ENCODE data around the gene CAMLG. TPM values are rescaled to one million over a fixed set of nuclear protein-coding genes. Genes with fewer than 3 reads are reported as not detected.

The CAMLG gene
- polyA plus RNA-seq, 1 donor (not counting 4 experiments of a cell fraction or from before 2014, with no cell fraction given), result 19.9 TPM

- dilution Hi-C loops (cut with MboI; ENCODE audit: extremely low pct_ligation_motif_present, low sequenced_read_pairs), result no loop called here
- no peaks in the 10 kb centered on the region for H3K9me3 ChIP-seq (ENCODE audit: control insufficient read depth, low read depth, low read length)
- no peaks in the 10 kb centered on the region for H3K9me1 ChIP-seq (ENCODE audit: control insufficient read depth, extremely low read depth, insufficient read depth, low read length)
- no peaks in the 10 kb centered on the region for H3K4me1 ChIP-seq (ENCODE audit: control insufficient read depth, extremely low read depth, insufficient read depth, low read length)
- H3K79me2 ChIP-seq (ENCODE audit: control insufficient read depth, insufficient read depth, low read length), result peaks cover 2% of the 10 kb centered on the region
- no peak overlapping the region for H3K9ac ChIP-seq (ENCODE audit: control insufficient read depth, extremely low read depth, insufficient read depth, low read length)
- peaks cover 12% of the 10 kb centered on the region in 2 experiments for H3K36me3 ChIP-seq (ENCODE audit: control insufficient read depth in 2 of 2, extremely low read depth in 1 of 2, insufficient read depth in 2 of 2, low read length in 2 of 2)
- TF ChIP-seq CTCF (optimal IDR thresholded peaks at IDR 0.05 in 1 of 3, IDR thresholded peaks at IDR 0.05 in 1 of 3, conservative IDR thresholded peaks at IDR 0.05 in 1 of 3; ENCODE audit: extremely low read depth in 1 of 3, insufficient read depth in 2 of 3, low read length in 3 of 3) (no peak), EZH2 (IDR thresholded peaks at IDR 0.05; ENCODE audit: low read length) (no peak)
- FAIRE-seq (no peak), DNase-seq (ENCODE audit: low read depth, low spot score) (no peak)
- H3K4me3 ChIP-seq (ENCODE audit: control insufficient read depth in 2 of 3, extremely low read depth in 1 of 3, insufficient read depth in 2 of 3, low read depth in 1 of 3, low read length in 3 of 3), result no peak overlapping the region
- H4K20me1 ChIP-seq (ENCODE audit: control insufficient read depth, extremely low read depth, insufficient read depth, low read length), result no peaks in the 10 kb centered on the region
- no peaks in the 10 kb centered on the region for H3K27me3 ChIP-seq (ENCODE audit: control insufficient read depth, extremely low read depth, insufficient read depth, low read length)
- H2AFZ ChIP-seq (ENCODE audit: control insufficient read depth, low read length), result no peak overlapping the region
- H3K4me2 ChIP-seq (ENCODE audit: control insufficient read depth, extremely low read depth, insufficient read depth, low read depth, low read length), result no peak overlapping the region
- no peak overlapping the region for H3K27ac ChIP-seq (ENCODE audit: control insufficient read depth, insufficient read depth, low read length)
Measured at GRCh38 chr5:134769206-134769605, 30.9 kb downstream of the CAMLG start.

GRCh38 chr5:134772461-134773125, 34.2 kb downstream of the CAMLG start:
- no peak for FAIRE-seq
- TF ChIP-seq EZH2 (IDR thresholded peaks at IDR 0.05; ENCODE audit: low read length) (no peak), CTCF (optimal IDR thresholded peaks at IDR 0.05 in 1 of 3, IDR thresholded peaks at IDR 0.05 in 1 of 3, conservative IDR thresholded peaks at IDR 0.05 in 1 of 3; ENCODE audit: extremely low read depth in 1 of 3, insufficient read depth in 2 of 3, low read length in 3 of 3) (no peak)
- Histone ChIP-seq H3K79me2 (ENCODE audit: control insufficient read depth, insufficient read depth, low read length) (no peaks in the 10 kb centered on the region), H3K4me1 (ENCODE audit: control insufficient read depth, extremely low read depth, insufficient read depth, low read length) (no peaks in the 10 kb centered on the region), H3K9ac (ENCODE audit: control insufficient read depth, extremely low read depth, insufficient read depth, low read length) (no peak overlapping the region), H3K27ac (ENCODE audit: control insufficient read depth, insufficient read depth, low read length) (no peak overlapping the region), H3K36me3 (ENCODE audit: control insufficient read depth in 2 of 2, extremely low read depth in 1 of 2, insufficient read depth in 2 of 2, low read length in 2 of 2) (peaks cover 8 to 11% of the 10 kb centered on the region in 2 experiments), H4K20me1 (ENCODE audit: control insufficient read depth, extremely low read depth, insufficient read depth, low read length) (no peaks in the 10 kb centered on the region), H3K4me2 (ENCODE audit: control insufficient read depth, extremely low read depth, insufficient read depth, low read depth, low read length) (no peak overlapping the region), H2AFZ (ENCODE audit: control insufficient read depth, low read length) (no peak overlapping the region), H3K27me3 (ENCODE audit: control insufficient read depth, extremely low read depth, insufficient read depth, low read length) (no peaks in the 10 kb centered on the region), H3K9me1 (ENCODE audit: control insufficient read depth, extremely low read depth, insufficient read depth, low read length) (no peaks in the 10 kb centered on the region), H3K4me3 (ENCODE audit: control insufficient read depth in 2 of 3, extremely low read depth in 1 of 3, insufficient read depth in 2 of 3, low read depth in 1 of 3, low read length in 3 of 3) (no peak overlapping the region), H3K9me3 (ENCODE audit: control insufficient read depth, low read depth, low read length) (no peaks in the 10 kb centered on the region)
- dilution Hi-C loops (cut with MboI; ENCODE audit: extremely low pct_ligation_motif_present, low sequenced_read_pairs), result no loop called here
- no peak for DNase-seq (ENCODE audit: low read depth, low spot score)
